ENCODE results near the gene SPECC1L.
"Not testable (repeated sequence)": the region's sequence is repeated elsewhere in the genome, so short reads cannot be mapped to it uniquely, and the experiment has no call there.

GRCh38 chr22:24287801-24288200, 17.2 kb downstream of the SPECC1L start:
- TF ChIP-seq, protein P1, sequence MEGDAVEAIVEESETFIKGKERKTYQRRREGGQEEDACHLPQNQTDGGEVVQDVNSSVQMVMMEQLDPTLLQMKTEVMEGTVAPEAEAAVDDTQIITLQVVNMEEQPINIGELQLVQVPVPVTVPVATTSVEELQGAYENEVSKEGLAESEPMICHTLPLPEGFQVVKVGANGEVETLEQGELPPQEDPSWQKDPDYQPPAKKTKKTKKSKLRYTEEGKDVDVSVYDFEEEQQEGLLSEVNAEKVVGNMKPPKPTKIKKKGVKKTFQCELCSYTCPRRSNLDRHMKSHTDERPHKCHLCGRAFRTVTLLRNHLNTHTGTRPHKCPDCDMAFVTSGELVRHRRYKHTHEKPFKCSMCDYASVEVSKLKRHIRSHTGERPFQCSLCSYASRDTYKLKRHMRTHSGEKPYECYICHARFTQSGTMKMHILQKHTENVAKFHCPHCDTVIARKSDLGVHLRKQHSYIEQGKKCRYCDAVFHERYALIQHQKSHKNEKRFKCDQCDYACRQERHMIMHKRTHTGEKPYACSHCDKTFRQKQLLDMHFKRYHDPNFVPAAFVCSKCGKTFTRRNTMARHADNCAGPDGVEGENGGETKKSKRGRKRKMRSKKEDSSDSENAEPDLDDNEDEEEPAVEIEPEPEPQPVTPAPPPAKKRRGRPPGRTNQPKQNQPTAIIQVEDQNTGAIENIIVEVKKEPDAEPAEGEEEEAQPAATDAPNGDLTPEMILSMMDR (IDR thresholded peaks at IDR 0.05): not testable (repeated sequence)
- TF ChIP-seq POLR2A, EP300 (IDR thresholded peaks at IDR 0.05): not testable (repeated sequence)

Measured in tibial nerve (tissue), 4 donors.